ENCODE data around the gene AP4S1. TPM values are rescaled to one million over a fixed set of nuclear protein-coding genes. Genes with fewer than 3 reads are reported as not detected.
A peak's percentile ranks its signal among the peaks of the same experiment; 100 is the strongest.
"Not testable (repeated sequence)": the region's sequence is repeated elsewhere in the genome, so short reads cannot be mapped to it uniquely, and the experiment has no call there.

The AP4S1 gene
- total RNA-seq, 2 donors from 2014 or later = 4.9 to 5.0 TPM

GRCh38 chr14:31036552-31036951 lies 11.1 kb downstream of the AP4S1 start:
- ATAC-seq = no peak
- DNase-seq = no peak
- intact Hi-C loops (cut with DNase I, micrococcal nuclease) = no loop called here

- intact Hi-C loops (cut with DNase I, micrococcal nuclease) = no loop called here
- DNase-seq (no peak), ATAC-seq (no peak)
These were observed 12.3 kb downstream of the AP4S1 start for GRCh38 chr14:31037709-31038221.

- ATAC-seq (peak; percentile 54), DNase-seq (no peak)
- intact Hi-C loops (cut with DNase I, micrococcal nuclease) = no loop called here
These were observed 13.2 kb downstream of the AP4S1 start for GRCh38 chr14:31038521-31039166.

- DNase-seq (no peak), ATAC-seq (no peak)
- intact Hi-C loops (cut with DNase I, micrococcal nuclease) = no loop called here
These were observed 16.9 kb downstream of the AP4S1 start for GRCh38 chr14:31042300-31042699.

- DNase-seq; ATAC-seq; intact Hi-C loops (cut with DNase I, micrococcal nuclease): not testable (repeated sequence)
These were observed 17.4 kb downstream of the AP4S1 start for GRCh38 chr14:31042893-31043292.

- ATAC-seq (no peak), DNase-seq (no peak)
- intact Hi-C loops (cut with DNase I, micrococcal nuclease) = no loop called here
These were observed 17.9 kb downstream of the AP4S1 start for GRCh38 chr14:31043379-31043778.

GRCh38 chr14:31045501-31046080 lies 20.1 kb downstream of the AP4S1 start:
- ATAC-seq (no peak), DNase-seq (no peak)
- intact Hi-C loops (cut with DNase I, micrococcal nuclease) = no loop called here

GRCh38 chr14:31047503-31047902 lies 22.1 kb downstream of the AP4S1 start:
- DNase-seq (no peak), ATAC-seq (no peak)
- intact Hi-C loops (cut with DNase I, micrococcal nuclease) = no loop called here

GRCh38 chr14:31051023-31051422 lies 25.6 kb downstream of the AP4S1 start:
- DNase-seq (no peak), ATAC-seq (no peak)
- intact Hi-C loops (cut with DNase I, micrococcal nuclease) = no loop called here

- ATAC-seq (no peak), DNase-seq (no peak)
- intact Hi-C loops (cut with DNase I, micrococcal nuclease) = no loop called here
These were observed 26.1 kb downstream of the AP4S1 start for GRCh38 chr14:31051511-31051910.

- intact Hi-C loops (cut with DNase I, micrococcal nuclease) = not testable (repeated sequence)
- DNase-seq (peak; percentile 12 to 31), ATAC-seq (peak; percentile 55)
These were observed 27.6 kb downstream of the AP4S1 start for GRCh38 chr14:31052905-31053586.

GRCh38 chr14:31057035-31057434 lies 31.6 kb downstream of the AP4S1 start:
- DNase-seq (no peak), ATAC-seq (no peak)
- intact Hi-C loops (cut with DNase I, micrococcal nuclease) = no loop called here

- intact Hi-C loops (cut with DNase I, micrococcal nuclease) = no loop called here
- ATAC-seq (no peak), DNase-seq (no peak)
These were observed 32.4 kb downstream of the AP4S1 start for GRCh38 chr14:31057701-31058364.

- peak in 1 of 2 donors; percentile 21 for DNase-seq
- intact Hi-C loops (cut with DNase I, micrococcal nuclease) = no loop called here
- peak; percentile 68 for ATAC-seq
These were observed 33.9 kb downstream of the AP4S1 start for GRCh38 chr14:31059152-31059924.

- intact Hi-C loops (cut with DNase I, micrococcal nuclease) = no loop called here
- peak; percentile 42 for ATAC-seq
- DNase-seq = no peak
These were observed 34.9 kb downstream of the AP4S1 start for GRCh38 chr14:31060253-31060875.

- ATAC-seq; intact Hi-C loops (cut with DNase I, micrococcal nuclease); DNase-seq: not testable (repeated sequence)
These were observed 37.5 kb downstream of the AP4S1 start for GRCh38 chr14:31062908-31063307.

- intact Hi-C loops (cut with DNase I, micrococcal nuclease) = no loop called here
- ATAC-seq (no peak), DNase-seq (no peak)
These were observed 42.8 kb downstream of the AP4S1 start for GRCh38 chr14:31068235-31068634.

GRCh38 chr14:31069343-31069742 lies 43.9 kb downstream of the AP4S1 start:
- ATAC-seq (no peak), DNase-seq (no peak)
- intact Hi-C loops (cut with DNase I, micrococcal nuclease) = no loop called here
